HCT116 (cell line): ENCODE measurements around the gene GJB1. TPM values are rescaled to one million over a fixed set of nuclear protein-coding genes. Genes with fewer than 3 reads are reported as not detected.

Experiments
- ATAC-seq: fragments of 200-7000 bp; cut with Tn5 transposase; 2 replicates; pipeline ENCODE4 v1.9.1; 2020; ENCODE audit warnings: mild to moderate bottlenecking, moderate library complexity
- BruUV-seq: library from RNA; stranded (reverse); fragments of 400-500 nt; replicated peaks from 2 replicates; lab custom pipeline; 2021; lab: Mats Ljungman, UMichigan
- CTCF ChIA-PET: fragments of 300-600 bp; sonication (Branson Sonifier 250); formaldehyde crosslinking; loops from one replicate; lab custom pipeline; 2021; ENCODE audit warnings: antibody characterized with exemption; lab: Charles Lee
- POLR2A ChIA-PET: fragments of 300-600, 350-600 bp; sonication (Branson Sonifier 250); formaldehyde crosslinking; loops from one replicate; lab custom pipeline; 2021; ENCODE audit warnings: antibody characterized with exemption; lab: Charles Lee
- RAD21 ChIA-PET, 2 experiments: fragments of 300-600 bp; sonication (Branson Sonifier 250); formaldehyde crosslinking; loops; one replicate each; lab custom pipeline; 2023; ENCODE audit warnings: low total read pairs in 2 of 2; ENCODE audit not compliant: uncharacterized antibody in 2 of 2, unreplicated experiment in 2 of 2, low non-redundant PET in 1 of 2; lab: Charles Lee
- DNase-seq: peaks from one replicate; pipeline ENCODE4 v3.0.0-alpha.2; 2010; ENCODE audit warnings: low read depth, low spot score
- H2AFZ ChIP-seq: fragments of 200-600 bp; shearing (Covaris generic), sonication (generic); 2 replicates; pipeline ENCODE4 v1.6.1; 2017; ENCODE audit warnings: low read depth, mixed run types, mixed read lengths, antibody characterized with exemption, low read length; ENCODE audit not compliant: poor library complexity, severe bottlenecking
- H3K27ac ChIP-seq: 2 replicates; pipeline ENCODE4 v1.5.1; 2012; ENCODE audit warnings: low read depth, low read length
- H3K27me3 ChIP-seq: fragments of 200-600 bp; sonication (generic); 2 replicates; pipeline ENCODE4 v1.6.1; 2016; ENCODE audit warnings: mixed run types, low read length, mixed read lengths; ENCODE audit not compliant: insufficient read depth
- H3K36me3 ChIP-seq, 2 experiments: fragments of 200-500 bp in 1 of 2; fragments of 200-600 bp in 1 of 2; sonication (Bioruptor generic) in 1 of 2; sonication (generic) in 1 of 2; 2 replicates each; pipeline versions ENCODE4 v1.5.1 to v1.6.1; 2014 to 2016; ENCODE audit warnings: low read length in 2 of 2, inconsistent platforms in 1 of 2, mixed read lengths in 1 of 2, mixed run types in 1 of 2; ENCODE audit not compliant: insufficient read depth in 2 of 2, control insufficient read depth in 1 of 2
- H3K4me1 ChIP-seq, 2 experiments: fragments of 200-600 bp in 1 of 2; sonication (generic) in 1 of 2; 2 replicates each; pipeline versions ENCODE4 v1.5.1 to v1.6.1; 2012 to 2017; ENCODE audit warnings: low read length in 2 of 2, inconsistent platforms in 1 of 2, mild to moderate bottlenecking in 1 of 2, mixed read lengths in 1 of 2, mixed run types in 1 of 2, moderate library complexity in 1 of 2; ENCODE audit not compliant: insufficient read depth in 2 of 2, control insufficient read depth in 1 of 2
- H3K4me2 ChIP-seq: fragments of 200-600 bp; sonication (generic); 2 replicates; pipeline ENCODE4 v1.6.1; 2017; ENCODE audit warnings: mixed run types, low read length, mixed read lengths
- H3K4me3 ChIP-seq, 2 experiments: fragments of 200-600 bp in 1 of 2; sonication (generic) in 1 of 2; replicated peaks in 1 of 2; 2 replicates each; pipeline ENCODE4 v1.5.1; 2011 to 2016; ENCODE audit warnings: low read length in 2 of 2, control low read depth in 1 of 2, low read depth in 1 of 2, mild to moderate bottlenecking in 1 of 2, mixed read lengths in 1 of 2, mixed run types in 1 of 2
- H3K79me2 ChIP-seq: fragments of 200-600 bp; sonication (generic); 2 replicates; pipeline ENCODE4 v1.6.1; 2017; ENCODE audit warnings: mild to moderate bottlenecking, mixed run types, low read length, moderate library complexity, mixed read lengths; ENCODE audit not compliant: insufficient read depth
- H3K9ac ChIP-seq: fragments of 200-600 bp; sonication (generic); 2 replicates; pipeline ENCODE4 v1.6.1; 2016; ENCODE audit warnings: low read length, mixed read lengths
- H3K9me2 ChIP-seq: fragments of 200-600 bp; sonication (generic), shearing (Covaris generic); 2 replicates; pipeline ENCODE4 v1.6.1; 2017; ENCODE audit warnings: mixed run types, mild to moderate bottlenecking, moderate library complexity; ENCODE audit not compliant: insufficient read depth
- H3K9me3 ChIP-seq, 2 experiments: fragments of 200-500 bp in 1 of 2; fragments of 200-600 bp in 1 of 2; sonication (Bioruptor generic) in 1 of 2; sonication (generic) in 1 of 2; 2 replicates each; pipeline ENCODE4 v1.6.1; 2014 to 2017; ENCODE audit warnings: low read length in 2 of 2, mixed read lengths in 2 of 2, inconsistent platforms in 1 of 2, low read depth in 1 of 2, mild to moderate bottlenecking in 1 of 2, mixed run types in 1 of 2, moderate library complexity in 1 of 2; ENCODE audit not compliant: control insufficient read depth in 1 of 2, insufficient read depth in 1 of 2
- H4K20me1 ChIP-seq: fragments of 200-600 bp; sonication (generic), shearing (Covaris generic); 2 replicates; pipeline ENCODE4 v1.6.1; 2017; ENCODE audit warnings: mixed run types, mild to moderate bottlenecking, moderate library complexity; ENCODE audit not compliant: insufficient read depth
- CBX3 ChIP-seq: IDR thresholded peaks from 2 replicates; pipeline ENCODE4 v1.6.1; 2012; ENCODE audit warnings: low read depth
- CEBPB ChIP-seq: IDR thresholded peaks from 2 replicates; pipeline ENCODE4 v1.6.1; 2012; ENCODE audit warnings: low read depth
- EGR1 ChIP-seq: IDR thresholded peaks from 2 replicates; pipeline ENCODE4 v1.6.1; 2012; ENCODE audit warnings: low read depth
- ELF1 ChIP-seq: IDR thresholded peaks from 2 replicates; pipeline ENCODE4 v1.6.1; 2012; ENCODE audit warnings: low read depth, borderline replicate concordance
- EZH2 ChIP-seq: fragments of 200-600 bp; sonication (generic); IDR thresholded peaks from 2 replicates; pipeline ENCODE4 v1.6.1; 2017; ENCODE audit warnings: antibody characterized with exemption, mixed run types
- EZH2phosphoT487 ChIP-seq: fragments of 200-600 bp; IDR thresholded peaks from 2 replicates; pipeline ENCODE4 v1.6.1; 2018; ENCODE audit warnings: antibody characterized with exemption, borderline replicate concordance
- JUND ChIP-seq: IDR thresholded peaks from 2 replicates; pipeline ENCODE4 v1.6.1; 2012
- POLR2A ChIP-seq: IDR thresholded peaks from 2 replicates; pipeline ENCODE4 v1.7.0; 2011; ENCODE audit warnings: borderline replicate concordance; ENCODE audit not compliant: insufficient read depth, insufficient read length; ENCODE audit errors: extremely low read depth
- POLR2AphosphoS5 ChIP-seq: IDR thresholded peaks from 2 replicates; pipeline ENCODE4 v1.6.1; 2011; ENCODE audit warnings: mild to moderate bottlenecking, low read depth, low read length, moderate library complexity
- RAD21 ChIP-seq: IDR thresholded peaks from 2 replicates; pipeline ENCODE4 v1.6.1; 2012; ENCODE audit warnings: low read depth, mild to moderate bottlenecking
- SIN3A ChIP-seq: IDR thresholded peaks from 2 replicates; pipeline ENCODE4 v1.6.1; 2012; ENCODE audit warnings: low read depth
- SRF ChIP-seq: IDR thresholded peaks from 2 replicates; pipeline ENCODE4 v1.6.1; 2012; ENCODE audit warnings: low read depth
- YY1 ChIP-seq: IDR thresholded peaks from 2 replicates; pipeline ENCODE4 v1.6.1; 2011; ENCODE audit warnings: low read length, low read depth, moderate library complexity, mild to moderate bottlenecking; ENCODE audit not compliant: insufficient replicate concordance; ENCODE audit errors: extremely low read depth
- intact Hi-C: fragments of 100-400 bp; cut with micrococcal nuclease; formaldehyde crosslinking; loops from 2 replicates; pipeline ENCODE4 v1.10.0; 2022
- total RNA-seq: library from RNA; stranded (reverse); gene quantifications from one replicate; pipeline ENCODE4 v1.2.1, GENCODE V29; 2021; ENCODE audit not compliant: unreplicated experiment
- TF ChIP-seq, protein P1 (sequence below): IDR thresholded peaks from 2 replicates; pipeline ENCODE4 v1.6.1; 2012; ENCODE audit warnings: low read depth
- TF ChIP-seq, protein P2 (sequence below), 3 experiments: fragments of 200-600 bp in 1 of 3; sonication (generic) in 1 of 3; IDR thresholded peaks in 2 of 3; conservative IDR thresholded peaks in 1 of 3; 2 replicates each; pipeline ENCODE4 v1.5.1; 2012 to 2017; ENCODE audit warnings: low read depth in 2 of 3, low read length in 2 of 3, antibody characterized with exemption in 1 of 3, borderline replicate concordance in 1 of 3, control low read depth in 1 of 3, mild to moderate bottlenecking in 1 of 3, mixed read lengths in 1 of 3, mixed run types in 1 of 3, moderate library complexity in 1 of 3; ENCODE audit not compliant: insufficient read depth in 1 of 3

Gene GJB1
- total RNA-seq, 1 experiment from 2014 or later, result not detected

DNA sequence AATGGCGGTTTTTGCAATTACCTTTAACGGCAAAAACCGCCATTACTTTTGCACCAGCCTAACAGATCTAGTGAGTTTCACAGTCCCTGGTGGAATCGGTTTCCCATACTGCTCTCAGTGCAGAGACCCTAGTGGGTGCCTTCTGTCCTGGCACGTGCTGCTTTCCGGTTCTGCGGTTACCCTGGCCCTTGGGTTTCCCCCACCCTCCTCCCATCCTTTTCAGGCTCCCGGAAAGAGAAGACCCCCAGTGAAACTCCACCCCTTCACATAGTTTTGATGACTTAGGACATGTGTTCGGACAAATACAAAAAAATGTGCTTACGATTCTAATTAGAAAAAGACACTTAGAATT is 41.5 kb upstream of the GJB1 start:
- DNase-seq, result no peak
- Histone ChIP-seq H3K4me2 (peak overlapping the region; percentile 87), H3K9me2 (no peaks in the 10 kb centered on the region), H4K20me1 (no peaks in the 10 kb centered on the region), H3K27ac (peak overlapping the region; percentile 59), H3K9ac (peak overlapping the region; percentile 79), H3K36me3 (no peaks in the 10 kb centered on the region), H2AFZ (no peak overlapping the region), H3K27me3 (no peaks in the 10 kb centered on the region), H3K79me2 (no peaks in the 10 kb centered on the region), H3K9me3 (no peaks in the 10 kb centered on the region), H3K4me3 (peak overlapping the region; percentile 40 to 60), H3K4me1 (peaks cover 3 to 18% of the 10 kb centered on the region in 2 experiments; a peak in 3 of 4 replicates)
- ChIA-PET CTCF (no interaction called here), RAD21 (interaction anchor here in 1 of 2 experiments (1.4 kb wide), 1 partner anchor 412 kb away, joined by 4 read pairs; no protein-coding TSS in a partner anchor), POLR2A (interaction anchor here (0.8 to 1.4 kb wide), 2 partner anchors 63 to 184 kb away, joined by 3 to 7 read pairs; partner anchors contain the start of genes MED12 and TAF1)
- intact Hi-C loops, result no loop called here
- ATAC-seq, result peak; percentile 37; the same call in 1 of the 2 replicates
- TF ChIP-seq, protein P1, sequence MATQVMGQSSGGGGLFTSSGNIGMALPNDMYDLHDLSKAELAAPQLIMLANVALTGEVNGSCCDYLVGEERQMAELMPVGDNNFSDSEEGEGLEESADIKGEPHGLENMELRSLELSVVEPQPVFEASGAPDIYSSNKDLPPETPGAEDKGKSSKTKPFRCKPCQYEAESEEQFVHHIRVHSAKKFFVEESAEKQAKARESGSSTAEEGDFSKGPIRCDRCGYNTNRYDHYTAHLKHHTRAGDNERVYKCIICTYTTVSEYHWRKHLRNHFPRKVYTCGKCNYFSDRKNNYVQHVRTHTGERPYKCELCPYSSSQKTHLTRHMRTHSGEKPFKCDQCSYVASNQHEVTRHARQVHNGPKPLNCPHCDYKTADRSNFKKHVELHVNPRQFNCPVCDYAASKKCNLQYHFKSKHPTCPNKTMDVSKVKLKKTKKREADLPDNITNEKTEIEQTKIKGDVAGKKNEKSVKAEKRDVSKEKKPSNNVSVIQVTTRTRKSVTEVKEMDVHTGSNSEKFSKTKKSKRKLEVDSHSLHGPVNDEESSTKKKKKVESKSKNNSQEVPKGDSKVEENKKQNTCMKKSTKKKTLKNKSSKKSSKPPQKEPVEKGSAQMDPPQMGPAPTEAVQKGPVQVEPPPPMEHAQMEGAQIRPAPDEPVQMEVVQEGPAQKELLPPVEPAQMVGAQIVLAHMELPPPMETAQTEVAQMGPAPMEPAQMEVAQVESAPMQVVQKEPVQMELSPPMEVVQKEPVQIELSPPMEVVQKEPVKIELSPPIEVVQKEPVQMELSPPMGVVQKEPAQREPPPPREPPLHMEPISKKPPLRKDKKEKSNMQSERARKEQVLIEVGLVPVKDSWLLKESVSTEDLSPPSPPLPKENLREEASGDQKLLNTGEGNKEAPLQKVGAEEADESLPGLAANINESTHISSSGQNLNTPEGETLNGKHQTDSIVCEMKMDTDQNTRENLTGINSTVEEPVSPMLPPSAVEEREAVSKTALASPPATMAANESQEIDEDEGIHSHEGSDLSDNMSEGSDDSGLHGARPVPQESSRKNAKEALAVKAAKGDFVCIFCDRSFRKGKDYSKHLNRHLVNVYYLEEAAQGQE, result no peak
- TF ChIP-seq POLR2AphosphoS5 (no peak), YY1 (no peak), POLR2A (no peak), CEBPB (no peak), JUND (no peak), RAD21 (no peak), CBX3 (no peak), EGR1 (no peak), EZH2phosphoT487 (no peak), EZH2 (no peak), SRF (no peak), ELF1 (no peak), SIN3A (no peak)
- TF ChIP-seq, protein P2, sequence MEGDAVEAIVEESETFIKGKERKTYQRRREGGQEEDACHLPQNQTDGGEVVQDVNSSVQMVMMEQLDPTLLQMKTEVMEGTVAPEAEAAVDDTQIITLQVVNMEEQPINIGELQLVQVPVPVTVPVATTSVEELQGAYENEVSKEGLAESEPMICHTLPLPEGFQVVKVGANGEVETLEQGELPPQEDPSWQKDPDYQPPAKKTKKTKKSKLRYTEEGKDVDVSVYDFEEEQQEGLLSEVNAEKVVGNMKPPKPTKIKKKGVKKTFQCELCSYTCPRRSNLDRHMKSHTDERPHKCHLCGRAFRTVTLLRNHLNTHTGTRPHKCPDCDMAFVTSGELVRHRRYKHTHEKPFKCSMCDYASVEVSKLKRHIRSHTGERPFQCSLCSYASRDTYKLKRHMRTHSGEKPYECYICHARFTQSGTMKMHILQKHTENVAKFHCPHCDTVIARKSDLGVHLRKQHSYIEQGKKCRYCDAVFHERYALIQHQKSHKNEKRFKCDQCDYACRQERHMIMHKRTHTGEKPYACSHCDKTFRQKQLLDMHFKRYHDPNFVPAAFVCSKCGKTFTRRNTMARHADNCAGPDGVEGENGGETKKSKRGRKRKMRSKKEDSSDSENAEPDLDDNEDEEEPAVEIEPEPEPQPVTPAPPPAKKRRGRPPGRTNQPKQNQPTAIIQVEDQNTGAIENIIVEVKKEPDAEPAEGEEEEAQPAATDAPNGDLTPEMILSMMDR (IDR thresholded peaks at IDR 0.05 in 2 of 3, conservative IDR thresholded peaks at IDR 0.05 in 1 of 3; ENCODE audit: borderline replicate concordance in 1 of 3, insufficient read depth in 1 of 3, low read depth in 2 of 3, low read length in 2 of 3), result no peak
- TSS peak; percentile 81 for BruUV-seq
